Measurements from ENCODE around the gene SLFN5.
A peak's percentile ranks its signal among the peaks of the same experiment; 100 is the strongest.
"Not testable (repeated sequence)": the region's sequence is repeated elsewhere in the genome, so short reads cannot be mapped to it uniquely, and the experiment has no call there.

Gene SLFN5

DNA sequence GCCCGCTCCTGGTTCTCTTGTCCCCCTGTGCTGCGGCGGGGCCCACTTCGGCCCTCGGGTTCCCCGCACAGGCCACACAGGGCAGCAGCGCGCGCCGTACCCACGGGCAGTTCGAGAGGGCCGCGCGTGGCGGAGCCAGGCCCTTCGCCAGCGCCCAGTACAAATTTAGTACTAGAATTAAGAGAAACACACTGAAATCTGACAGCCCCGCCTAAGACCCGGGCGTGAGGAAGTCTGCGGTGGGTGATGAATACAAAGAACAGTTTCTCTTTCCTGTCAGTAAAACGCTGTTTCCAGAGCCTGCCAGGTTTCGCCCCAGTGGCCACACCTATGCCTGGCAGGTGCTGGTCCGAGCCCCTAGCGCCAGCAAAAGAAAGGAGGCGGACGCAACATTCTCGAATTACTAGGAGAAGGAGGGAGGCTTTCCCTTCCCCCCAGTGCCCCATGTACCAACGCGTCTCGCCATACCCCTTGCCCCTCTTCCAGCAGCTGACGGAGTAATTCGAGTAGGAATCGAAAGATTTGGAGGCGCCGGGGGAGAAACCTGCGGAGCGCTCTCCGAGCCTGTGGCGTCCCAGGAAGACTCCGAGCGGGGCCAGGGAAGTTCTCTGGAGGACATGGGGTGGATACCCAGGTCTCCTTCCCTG is 591 bp upstream of the SLFN5 start:
- peak; percentile 9 for DNase-seq (ENCODE audit: low read depth)

DNA sequence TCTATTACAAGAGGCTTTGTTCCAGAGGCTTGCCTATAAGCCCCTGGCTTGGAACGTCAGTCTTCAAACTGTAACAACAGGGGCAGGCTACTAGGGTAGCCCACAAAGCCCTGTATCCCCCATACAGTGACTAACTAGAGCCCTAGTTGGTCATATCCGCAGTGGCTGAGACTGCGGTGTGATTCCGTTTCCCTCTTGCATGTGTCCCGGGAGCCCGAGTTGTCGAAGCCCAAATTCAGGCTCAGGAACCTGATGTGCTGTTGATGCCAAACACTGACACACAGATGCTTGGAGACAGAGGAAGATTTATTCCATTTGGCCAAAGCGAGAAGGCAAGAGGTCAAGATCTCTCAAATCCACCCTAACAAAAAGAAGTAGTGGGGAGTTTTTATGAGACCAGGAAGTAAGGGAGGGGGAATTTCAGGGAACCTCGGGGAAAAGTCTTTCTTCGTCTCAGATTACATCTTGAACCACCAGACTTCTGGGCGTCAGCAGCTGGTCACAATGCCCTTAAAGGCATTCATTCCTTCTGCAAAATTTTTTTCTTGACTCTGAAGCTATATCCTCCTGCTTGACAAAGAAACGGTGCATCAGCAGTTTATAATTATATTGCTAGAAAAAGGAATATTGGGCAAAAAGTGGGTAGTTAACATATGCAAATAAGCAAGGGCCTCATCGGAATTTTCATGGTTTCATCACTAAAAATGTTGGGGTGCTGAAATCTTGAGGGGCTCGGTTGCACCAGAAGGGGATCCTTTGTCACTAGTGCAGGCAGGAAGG is 879 bp downstream of the SLFN5 start:
- peak; percentile 72 for DNase-seq (ENCODE audit: low read depth)

DNA sequence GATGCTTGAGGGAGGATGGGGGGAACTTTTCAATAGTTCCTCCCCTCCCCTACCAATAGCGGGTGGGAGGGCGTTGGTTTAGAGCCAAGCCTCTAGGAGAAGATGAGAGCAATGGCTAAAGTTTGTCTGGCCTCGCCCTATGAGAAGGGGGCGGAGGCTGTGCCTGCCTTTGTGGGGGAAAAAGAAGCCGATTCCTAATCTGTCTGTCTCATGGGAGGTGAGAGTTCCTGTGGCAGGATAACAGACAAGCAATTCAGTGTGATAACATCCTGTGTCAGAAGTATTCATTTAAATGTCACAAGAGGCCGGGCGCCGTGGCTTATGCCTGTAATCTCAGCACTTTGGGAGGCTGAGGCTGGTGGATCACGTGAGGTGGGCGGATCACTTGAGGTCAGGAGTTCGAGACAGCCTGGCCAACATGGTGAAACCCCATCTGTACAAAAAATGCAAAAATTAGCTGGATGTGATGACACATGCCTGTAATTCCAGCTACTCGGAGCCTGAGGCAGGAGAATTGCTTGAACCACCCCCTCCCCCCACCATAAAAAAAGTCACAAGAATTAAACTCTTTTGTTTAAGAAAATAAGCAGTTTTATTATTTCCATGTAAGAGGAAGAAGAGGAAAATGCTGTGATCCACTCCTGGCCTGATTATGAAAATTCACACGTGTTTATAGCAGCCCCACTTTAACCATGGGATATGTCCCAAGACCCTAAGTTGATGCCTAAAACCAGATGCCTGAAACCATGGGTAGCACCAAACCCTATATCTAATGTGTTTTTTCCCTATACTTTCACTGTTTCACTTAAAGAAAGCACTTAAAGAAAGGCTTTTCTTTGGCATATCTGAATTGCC is 1.7 kb downstream of the SLFN5 start:
- peak; percentile 76 for DNase-seq (ENCODE audit: low read depth)

DNA sequence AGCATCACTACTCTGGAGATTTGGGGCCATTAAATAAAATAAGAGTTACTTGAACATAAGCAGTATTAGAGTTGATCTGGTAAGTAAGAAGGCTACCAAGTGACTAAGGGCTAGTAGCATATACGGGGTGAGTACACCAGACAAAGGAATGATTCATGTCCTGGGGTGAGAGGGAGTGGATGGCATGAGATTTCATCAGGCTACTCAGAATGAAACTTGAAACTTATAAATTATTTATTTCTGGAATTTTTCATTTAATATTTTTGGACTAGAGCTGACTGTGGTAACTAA is 2.3 kb downstream of the SLFN5 start:
- peak; percentile 79 for DNase-seq (ENCODE audit: low read depth)

DNA sequence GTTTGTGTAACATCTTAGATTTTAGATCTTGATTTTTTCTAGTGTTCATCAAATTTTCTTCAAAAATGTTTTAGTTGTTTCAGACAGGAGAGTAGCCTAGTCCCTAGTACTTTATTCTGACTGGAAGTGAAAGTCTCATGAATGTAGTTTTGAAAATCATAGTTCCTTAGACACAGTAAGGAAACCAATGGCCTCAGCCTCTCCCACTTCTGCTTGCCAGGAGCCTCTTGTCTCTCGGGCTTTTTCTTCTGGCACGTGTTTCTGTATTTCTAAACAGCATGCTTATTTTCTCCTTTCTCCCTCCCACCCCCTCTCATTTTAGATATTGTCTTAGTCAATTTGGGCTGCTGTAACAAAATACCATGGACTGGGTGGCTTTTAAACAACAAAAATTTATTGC is 9.8 kb downstream of the SLFN5 start:
- DNase-seq (ENCODE audit: low read depth): no peak

DNA sequence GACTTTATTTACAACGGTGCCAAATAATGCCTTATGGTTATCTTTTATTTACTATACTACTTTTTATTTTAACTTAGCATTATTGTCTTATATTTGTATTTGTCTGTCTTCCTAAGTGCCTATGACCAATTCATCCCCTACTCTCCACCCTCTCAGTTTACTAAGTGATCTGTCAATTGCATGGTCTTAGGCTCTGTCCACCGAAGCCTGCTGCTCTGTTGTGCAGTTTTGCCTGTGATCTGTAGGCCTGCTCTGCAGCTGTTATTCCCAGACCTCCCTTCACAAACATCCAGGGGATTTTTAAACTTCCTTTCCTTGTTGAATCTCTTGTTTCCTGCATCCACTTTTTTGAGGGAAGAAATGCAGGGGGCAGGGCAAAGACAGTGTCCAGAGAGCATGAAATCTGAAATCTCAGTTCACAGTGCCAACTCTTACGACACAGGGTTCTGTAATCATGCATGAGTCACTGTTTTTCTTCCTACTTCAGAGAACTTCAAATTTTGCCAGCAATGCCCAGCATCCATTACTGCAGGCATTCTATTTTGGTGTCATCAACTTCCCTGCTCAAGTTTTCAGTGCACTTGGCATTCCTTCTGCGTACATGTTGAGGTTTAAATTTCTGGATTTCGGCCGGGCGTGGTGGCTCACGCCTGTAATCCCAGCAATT is 11.4 kb downstream of the SLFN5 start:
- peak; percentile 95 for DNase-seq (ENCODE audit: low read depth)

DNA sequence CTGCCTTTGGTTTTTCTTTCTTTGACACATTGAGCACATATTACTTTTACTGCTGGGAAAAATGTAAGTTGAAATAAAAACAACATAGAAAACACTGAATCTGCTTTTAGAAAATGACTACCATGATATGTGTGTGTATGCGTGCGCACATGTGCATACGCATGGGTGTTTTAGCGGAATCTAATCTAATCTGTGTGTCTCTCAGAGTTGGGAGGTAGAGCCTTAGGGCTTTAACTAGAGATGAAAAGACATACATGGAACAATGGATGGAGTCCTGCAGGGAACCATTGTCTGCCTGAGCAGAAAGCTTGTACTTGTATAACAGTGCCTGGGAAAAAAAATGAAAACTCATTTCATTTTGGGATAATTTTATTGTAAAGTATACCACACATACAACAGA is 12.4 kb downstream of the SLFN5 start:
- DNase-seq (ENCODE audit: low read depth): no peak

DNA sequence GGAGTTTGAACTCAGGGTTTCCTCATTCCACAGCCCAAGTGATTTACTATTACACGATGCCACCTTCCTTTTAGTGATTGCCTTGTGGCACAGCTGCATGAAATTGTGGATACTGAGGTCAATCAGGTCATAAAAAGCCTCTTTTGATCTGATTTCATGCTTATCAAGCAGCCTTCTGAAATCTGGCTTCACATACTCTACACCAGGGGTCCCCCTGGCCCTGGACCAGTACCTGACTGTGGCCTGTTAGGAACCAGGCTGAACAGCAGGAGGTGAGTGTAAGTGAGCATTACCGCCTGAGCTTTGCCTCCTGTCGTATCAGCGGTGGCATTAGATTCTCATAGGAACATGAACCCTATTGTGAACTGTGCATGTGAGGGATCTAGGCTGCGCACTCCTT is 13.8 kb downstream of the SLFN5 start:
- no peak for DNase-seq (ENCODE audit: low read depth)

DNA sequence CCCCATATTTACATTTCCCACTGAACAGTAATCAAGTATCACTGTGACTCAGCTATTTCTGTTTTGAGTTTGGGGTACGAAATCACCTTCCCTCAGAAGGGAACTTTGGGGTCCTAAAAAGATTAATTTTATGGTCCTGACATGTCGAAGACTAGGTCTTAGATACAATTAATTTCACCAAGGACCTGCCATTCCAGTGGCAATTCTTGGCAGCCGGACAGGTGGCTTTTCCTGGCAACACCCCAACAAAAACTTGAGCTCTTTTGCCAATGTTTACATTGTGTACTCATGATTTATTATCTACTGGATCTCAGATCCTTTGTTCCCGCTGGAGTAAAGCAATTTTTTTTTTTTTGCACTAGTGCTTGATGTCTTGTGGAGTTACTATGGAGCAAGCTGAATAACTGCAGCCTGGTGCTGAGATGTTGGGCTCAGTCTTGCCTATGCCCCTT is 14.4 kb downstream of the SLFN5 start:
- DNase-seq (ENCODE audit: low read depth): peak; percentile 23

DNA sequence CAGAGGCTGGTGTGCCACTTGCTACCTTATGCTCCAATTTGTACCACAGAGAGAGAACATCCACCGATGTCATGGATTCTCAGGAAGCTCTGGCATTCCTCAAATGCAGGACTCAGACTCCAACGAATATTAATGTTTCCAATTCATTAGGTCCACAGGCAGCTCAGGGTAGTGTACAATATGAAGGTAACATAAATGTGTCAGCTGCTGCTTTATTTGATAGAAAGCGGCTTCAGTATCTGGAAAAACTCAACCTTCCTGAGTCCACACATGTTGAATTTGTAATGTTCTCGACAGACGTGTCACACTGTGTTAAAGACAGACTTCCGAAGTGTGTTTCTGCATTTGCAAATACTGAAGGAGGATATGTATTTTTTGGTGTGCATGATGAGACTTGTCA is 16.1 kb downstream of the SLFN5 start:
- no peak for DNase-seq (ENCODE audit: low read depth)

DNA sequence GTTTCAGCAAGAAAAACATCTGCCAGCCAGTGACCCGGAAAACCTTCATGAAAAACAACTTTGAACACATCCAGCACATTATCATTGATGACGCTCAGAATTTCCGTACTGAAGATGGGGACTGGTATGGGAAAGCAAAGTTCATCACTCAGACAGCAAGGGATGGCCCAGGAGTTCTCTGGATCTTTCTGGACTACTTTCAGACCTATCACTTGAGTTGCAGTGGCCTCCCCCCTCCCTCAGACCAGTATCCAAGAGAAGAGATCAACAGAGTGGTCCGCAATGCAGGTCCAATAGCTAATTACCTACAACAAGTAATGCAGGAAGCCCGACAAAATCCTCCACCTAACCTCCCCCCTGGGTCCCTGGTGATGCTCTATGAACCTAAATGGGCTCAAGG is 22.2 kb downstream of the SLFN5 start:
- no peak for DNase-seq (ENCODE audit: low read depth)

DNA sequence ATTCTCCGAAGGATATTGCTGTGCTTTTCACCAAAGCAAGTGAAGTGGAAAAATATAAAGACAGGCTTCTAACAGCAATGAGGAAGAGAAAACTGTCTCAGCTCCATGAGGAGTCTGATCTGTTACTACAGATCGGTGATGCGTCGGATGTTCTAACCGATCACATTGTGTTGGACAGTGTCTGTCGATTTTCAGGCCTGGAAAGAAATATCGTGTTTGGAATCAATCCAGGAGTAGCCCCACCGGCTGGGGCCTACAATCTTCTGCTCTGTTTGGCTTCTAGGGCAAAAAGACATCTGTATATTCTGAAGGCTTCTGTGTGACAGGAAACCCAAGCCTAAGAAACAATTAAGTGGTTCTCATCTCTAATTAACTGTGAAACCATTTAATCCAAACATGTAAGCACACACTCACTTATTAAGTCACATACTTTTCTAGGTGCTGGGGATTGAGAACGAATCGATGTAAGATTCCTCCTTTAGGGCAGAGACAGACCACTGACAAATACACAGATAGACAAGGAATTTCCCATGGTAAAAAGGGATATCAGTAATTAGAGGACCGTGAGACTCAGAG is 22.8 kb downstream of the SLFN5 start:
- DNase-seq (ENCODE audit: low read depth): no peak

DNA sequence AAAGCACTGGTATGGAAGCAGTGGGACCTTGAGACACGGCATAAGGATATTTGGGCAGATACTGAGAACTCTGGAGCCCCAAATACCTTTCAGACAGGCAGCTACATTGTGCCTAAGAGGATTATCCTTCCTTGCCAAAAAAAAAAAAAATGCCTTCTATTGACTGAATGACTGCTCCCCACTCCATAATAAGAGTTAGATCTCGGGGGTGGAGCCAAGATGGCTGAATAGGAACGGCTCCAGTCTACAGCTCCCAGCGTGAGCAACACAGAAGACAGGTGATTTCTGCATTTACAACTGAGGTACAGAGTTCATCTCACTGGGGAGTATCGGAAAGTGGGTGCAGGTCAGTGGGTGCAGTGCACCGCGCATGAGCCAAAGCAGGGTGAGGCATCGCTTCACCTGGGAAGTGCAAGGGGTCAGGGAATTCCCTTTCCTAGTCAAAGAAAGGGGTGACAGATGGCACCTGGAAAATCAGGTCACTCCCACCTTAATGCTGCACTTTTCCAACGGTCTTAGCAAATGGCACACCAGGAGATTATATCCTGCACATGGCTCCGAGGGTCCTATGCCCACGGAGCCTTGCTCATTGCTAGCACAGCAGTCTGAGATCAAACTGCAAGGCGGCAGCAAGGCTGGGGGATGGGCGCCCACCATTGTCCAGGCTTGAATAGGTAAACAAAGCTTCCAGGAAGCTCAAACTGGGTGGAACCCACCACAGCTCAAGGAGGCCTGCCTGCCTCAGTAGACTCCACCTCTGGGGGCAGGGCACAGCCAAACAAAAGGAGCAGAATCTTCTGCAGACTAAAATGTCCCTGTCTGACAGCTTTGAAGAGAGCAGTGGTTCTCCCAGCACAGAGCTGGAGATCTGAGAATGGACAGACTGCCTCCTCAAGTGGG is 31.5 kb downstream of the SLFN5 start:
- not testable (repeated sequence) for DNase-seq (ENCODE audit: low read depth)

DNA sequence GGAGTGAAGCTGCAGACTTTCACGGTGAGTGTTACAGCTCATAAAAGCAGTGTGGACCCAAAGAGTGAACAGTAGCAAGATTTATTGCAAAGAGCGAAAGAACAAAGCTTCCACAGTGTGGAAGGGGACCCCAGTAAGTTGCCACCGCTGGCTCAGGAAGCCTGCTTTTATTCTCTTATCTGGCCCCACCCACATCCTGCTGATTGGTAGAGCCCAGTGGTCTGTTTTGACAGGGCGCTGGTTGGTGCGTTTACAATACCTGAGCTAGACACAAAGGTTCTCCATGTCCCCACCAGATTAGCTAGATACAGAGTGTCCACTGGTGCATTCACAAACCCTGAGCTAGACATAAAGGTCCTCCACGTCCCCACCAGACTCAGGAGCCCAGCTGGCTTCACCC is 35.6 kb downstream of the SLFN5 start:
- not testable (repeated sequence) for DNase-seq (ENCODE audit: low read depth)

DNA sequence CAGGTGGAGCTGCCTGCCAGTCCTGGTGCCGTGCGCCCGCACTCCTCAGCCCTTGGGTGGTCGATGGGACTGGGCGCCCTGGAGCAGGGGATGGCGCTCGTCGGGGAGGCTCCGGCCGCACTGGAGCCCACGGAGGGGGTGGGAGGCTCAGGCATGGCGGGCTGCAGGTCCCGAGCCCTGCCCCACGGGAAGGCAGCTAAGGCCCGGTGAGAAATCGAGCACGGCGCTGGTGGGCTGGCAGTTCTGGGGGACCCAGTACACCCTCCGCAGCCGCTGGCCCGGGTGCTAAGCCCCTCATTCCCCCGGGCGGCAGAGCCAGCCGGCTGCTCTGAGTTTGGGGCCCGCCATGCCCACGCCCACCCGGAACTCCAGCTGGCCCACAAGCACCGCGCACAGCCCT is 36.0 kb downstream of the SLFN5 start:
- DNase-seq (ENCODE audit: low read depth): not testable (repeated sequence)

DNA sequence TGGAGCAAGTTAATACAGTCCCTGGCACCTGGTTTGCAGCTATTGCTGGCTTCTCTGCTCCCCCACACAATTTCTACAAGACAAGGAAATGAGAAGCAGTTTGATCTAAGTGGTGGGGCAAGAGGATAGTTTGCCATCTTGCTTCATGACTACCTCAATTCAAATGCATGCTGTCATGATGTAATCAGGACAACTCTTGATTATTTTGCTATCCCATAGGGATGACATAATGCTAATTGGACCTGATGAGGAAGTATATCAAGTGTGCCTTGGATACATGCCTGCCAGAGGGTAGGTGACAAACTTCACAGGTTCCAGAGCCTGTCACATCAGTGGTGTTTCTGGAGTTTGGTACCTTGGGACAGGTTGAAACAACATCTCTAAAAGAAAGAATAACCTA is 40.9 kb downstream of the SLFN5 start:
- DNase-seq (ENCODE audit: low read depth): no peak

DNA sequence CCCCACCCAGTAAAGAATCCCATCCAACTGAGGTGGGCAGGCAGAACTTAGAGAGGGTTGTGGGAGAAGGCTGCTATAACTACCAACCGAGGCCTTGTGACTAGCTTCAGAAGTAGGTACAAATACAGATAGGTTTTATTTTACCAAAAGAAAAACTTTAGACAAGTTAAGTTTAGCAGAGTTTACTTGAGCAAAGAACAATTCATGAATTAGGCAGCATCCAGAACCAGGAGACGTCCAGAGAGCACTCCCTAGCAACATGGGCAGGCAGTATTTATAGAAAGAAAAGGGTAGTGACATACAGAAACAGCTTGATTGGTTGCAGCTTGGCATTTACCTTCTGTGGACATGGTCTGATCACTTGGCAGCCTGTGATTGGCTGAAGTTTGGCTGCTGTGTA is 42.1 kb downstream of the SLFN5 start:
- no peak for DNase-seq (ENCODE audit: low read depth)

DNA sequence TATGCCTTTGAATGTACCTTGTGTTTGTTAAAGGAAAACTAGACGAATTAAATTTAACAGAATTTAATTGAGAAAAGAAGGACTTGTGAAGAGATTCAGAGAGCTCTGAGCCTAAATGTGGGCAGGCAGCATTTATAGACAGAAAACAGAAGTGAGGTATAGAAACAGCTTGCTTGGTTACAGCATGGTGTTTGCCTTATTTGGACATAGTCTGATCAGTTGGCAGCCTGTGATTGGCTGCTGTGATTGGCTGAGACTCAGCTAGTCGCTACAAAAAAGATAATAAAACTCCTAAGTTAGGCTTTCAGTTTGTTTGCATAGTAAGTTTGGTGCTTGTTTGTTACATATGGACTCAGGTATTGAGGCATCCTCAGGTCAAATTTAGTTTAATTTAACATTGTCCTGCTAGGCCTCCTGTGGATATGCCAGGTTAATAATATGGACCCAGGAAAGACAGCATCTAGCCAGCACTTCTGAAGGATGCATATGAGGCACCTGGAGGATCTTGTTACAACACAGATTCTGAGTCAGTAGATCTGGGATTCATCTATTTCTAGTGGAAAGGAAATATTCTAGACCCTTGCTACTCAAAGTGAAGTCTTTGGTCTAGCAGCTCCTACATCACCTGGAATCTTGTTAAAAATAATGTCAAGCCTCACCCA is 43.4 kb downstream of the SLFN5 start:
- no peak for DNase-seq (ENCODE audit: low read depth)

DNA sequence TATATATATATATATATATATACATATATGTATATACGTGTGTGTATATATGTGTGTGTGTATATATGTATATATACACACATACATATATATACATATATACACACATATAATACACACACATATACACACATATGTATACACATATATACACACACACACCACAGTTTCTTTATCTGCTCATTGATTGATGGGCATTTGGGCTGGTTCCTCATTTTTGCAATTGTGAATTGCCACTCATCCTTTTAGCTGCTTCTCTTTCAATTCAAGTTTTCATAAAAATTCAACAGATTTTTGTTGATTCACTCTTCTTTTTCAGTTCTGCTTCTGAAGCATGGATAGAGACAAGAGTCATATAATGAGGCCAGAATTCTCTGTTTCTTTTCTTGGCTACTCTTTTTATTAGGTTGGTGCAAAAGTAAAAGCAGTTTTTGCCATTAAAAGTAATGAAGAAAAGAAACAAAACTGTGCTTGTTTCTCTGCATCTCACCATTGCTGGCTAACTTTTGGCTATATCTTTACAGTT is 44.5 kb downstream of the SLFN5 start:
- DNase-seq (ENCODE audit: low read depth): no peak

DNA sequence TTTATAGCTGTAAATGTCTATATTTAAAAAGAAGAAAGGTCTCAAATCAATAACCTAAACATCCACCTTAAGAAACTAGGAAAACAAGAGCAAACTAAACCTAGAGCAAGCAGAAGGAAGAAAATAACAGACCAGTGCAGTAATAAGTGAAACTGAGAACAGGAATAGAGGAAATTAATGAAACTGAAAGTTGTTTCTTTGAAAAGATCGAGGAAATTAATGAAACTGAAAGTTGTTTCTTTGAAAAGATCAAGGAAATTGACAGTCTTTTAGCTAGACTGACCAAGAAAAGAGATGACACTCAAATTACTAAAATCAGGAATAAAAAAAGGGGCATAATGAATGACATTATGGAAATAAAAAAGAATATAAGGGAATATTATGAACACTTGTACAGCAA is 46.4 kb downstream of the SLFN5 start:
- DNase-seq (ENCODE audit: low read depth): no peak

Measured in GM04504 (cell line).